CD4-positive, alpha-beta T cell treated with Interleukin-21 for 1 hour (primary cell): ENCODE measurements around the gene PRCD.
A peak's percentile ranks its signal among the peaks of the same experiment; 100 is the strongest.

ENCODE experiments used
- DNase-seq: peaks from one replicate; pipeline ENCODE4 v3.0.0-alpha.2; 2020

Gene PRCD

DNA sequence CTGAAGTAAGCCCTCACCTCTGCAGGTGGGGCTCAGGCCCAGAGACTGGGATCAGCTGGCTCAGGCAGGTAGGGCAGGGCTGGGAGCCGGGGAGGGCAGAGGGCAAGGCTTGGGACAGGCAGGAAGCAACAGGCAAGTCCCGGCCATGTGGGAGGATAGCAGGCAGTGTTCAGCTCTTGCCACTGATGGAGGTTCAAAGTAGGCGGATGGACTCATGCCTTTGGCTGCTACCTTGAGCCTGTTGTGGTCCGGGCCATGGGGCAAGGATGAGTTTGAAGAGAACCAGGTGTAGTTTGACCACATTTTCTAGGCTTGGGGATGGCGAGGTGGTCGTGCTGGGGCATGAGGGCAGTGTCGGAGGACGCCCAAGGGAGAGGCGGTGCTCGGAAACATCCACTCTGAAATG lies 2.7 kb downstream of the PRCD start:
- DNase-seq: no peak

- DNase-seq: no peak
Observed at GRCh38 chr17:76542984-76543383, 3.1 kb downstream of the PRCD start.

GRCh38 chr17:76543482-76543825 lies 3.6 kb downstream of the PRCD start:
- no peak for DNase-seq

DNA sequence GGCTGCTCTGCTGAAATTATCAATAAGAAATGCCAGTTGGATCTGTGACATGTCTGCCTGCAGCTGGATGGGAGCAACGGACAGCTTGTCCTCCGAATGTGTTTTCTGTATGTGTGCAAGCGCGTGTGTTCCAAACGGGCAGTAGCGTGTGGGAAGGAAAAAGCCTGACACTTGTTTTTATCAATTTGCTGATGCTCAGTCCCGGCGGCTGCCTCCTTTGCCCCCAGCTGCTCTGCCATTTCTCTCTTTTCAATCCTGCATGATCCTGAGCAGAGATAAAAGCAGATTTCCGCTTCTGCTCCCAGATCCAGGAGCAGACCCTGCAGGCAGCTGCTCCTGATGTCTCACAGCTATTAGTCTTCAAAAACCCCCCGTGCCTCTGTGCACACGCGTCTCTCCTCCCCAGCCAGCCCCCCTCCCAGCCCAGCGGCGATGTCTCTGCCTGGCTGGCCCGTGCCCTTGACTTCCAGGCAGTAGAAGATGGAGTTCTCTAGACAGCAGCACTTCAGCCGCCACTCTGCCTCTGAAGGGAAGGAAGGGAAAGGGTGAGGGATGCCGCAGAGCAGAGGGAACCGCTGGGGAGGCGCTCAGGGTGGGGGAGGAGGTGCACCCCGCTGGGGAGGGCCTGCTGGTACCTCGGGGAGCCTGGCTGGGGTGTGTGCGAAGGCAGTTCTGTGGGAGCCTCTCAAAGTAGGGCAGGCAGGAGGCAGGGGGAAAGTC lies 4.1 kb downstream of the PRCD start:
- no peak for DNase-seq

GRCh38 chr17:76544546-76545365 lies 4.9 kb downstream of the PRCD start:
- DNase-seq: no peak

- DNase-seq: no peak
Observed at GRCh38 chr17:76545918-76546555, 6.2 kb downstream of the PRCD start.

- DNase-seq: no peak
Observed at GRCh38 chr17:76546556-76547182, 6.8 kb downstream of the PRCD start.

DNA sequence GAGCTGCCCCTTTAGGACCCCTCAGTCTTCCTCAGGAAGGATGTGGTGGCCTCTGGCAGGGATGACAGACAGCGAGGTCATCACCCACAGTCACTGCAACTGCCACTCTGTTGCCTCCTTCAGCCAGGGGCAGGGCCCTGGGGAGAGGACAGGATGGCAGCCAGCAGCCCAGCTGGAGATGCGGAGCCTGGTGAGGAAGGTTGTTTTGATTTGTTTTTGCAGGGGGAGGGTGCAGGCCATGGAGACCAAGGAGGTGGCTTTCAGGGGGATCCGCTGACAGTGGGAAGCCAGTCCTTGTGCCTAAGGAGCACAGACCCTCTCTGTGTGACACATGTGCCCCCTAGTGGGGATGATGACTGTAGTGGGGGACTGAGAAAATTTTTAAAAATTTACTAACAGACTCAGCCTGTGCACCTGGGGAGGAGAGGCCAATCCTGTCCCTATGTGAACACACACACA lies 7.4 kb downstream of the PRCD start:
- peak; percentile 73 for DNase-seq

DNA sequence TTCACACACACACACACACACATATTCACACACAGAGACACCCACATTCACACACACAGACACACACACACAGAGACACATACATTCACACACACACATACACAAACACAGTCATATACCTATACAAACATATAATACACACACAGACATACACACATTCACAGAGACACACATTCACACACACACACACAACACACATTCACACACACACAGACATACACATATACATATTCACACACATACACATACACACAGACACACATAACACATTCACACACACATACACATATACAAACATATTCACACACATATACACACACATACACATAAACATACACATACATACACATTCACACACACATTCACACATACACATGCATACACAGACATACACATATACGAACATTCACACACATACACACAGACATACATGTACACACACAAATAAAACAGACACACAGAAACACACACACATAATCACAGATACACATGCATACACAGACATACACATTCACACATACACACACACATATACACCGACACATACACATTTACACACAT lies 7.9 kb downstream of the PRCD start:
- no peak for DNase-seq

- no peak for DNase-seq
Observed at GRCh38 chr17:76548378-76549214, 8.8 kb downstream of the PRCD start.

DNA sequence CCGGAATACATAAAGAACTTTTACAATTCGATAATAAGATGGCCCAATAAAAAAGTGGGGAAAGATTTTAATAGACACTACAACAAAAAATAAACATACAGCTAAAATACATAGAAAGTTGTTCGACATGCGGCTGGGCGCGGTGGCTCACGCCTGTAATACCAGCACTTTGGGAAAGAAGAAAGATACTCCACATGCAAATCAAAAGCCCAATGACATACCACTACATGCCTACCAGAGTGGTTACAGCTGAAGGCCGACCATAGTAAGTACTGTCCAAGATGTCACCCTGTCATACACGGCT lies 9.3 kb downstream of the PRCD start:
- DNase-seq: no peak

DNA sequence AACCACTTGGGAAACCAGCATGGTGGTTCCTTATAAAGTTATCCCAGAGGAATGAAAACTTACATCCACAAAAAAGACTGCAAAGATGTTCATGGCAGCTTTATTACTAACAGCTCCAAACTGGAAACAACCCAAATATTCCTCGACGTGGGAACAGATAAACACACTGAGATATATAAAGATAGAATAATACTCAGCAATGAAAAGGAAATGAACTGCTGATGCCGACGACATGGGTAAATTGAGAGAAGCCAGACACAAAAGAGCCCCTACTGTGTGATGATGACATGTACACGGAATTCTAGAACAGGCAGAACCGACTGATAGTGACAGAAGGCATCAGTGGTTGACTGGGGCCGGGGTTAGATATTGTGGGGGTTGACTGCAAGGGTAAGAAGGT lies 9.7 kb downstream of the PRCD start:
- no peak for DNase-seq

DNA sequence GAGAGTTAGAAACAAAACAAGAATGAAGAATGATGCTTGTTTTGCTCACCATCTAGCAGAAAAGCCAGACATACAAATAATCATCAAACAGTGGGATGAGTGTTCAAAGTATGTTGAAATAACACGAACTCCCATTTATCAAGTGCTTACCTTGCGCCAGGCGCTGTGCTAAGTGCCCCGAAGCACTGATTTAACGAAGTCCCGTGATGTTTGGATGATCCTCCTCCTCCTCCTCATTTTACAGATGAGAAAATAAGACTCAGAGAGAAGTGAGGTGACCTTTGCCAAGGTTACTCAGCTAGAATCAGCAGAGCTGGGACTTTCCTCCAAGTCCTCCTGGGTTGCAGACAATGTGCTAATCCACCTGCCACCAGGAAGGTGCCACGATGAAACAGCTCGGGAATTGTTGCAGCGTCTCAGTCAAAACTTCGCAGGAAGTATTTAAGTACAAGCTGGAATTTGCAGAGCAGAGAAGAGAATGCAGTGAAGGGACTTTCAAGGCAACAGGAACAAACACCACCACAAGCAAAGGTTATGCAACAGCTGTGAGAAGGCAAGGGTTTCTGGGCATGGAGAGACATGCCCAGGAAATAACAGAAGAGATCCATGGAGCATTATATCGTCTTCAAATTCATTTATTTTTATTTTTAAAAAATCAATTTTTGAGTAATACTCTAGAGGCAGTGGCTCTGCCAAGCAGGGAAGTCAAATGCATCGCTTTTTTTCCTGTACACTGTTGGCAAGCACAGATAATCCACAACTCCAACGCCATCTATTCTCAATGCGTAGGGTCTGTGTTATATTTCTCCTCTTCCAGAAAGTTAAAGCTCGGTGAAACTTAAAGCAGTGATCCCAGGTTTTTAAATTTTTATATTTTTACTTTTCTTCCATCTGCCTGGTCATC lies 11.1 kb downstream of the PRCD start:
- DNase-seq: no peak

GRCh38 chr17:76551685-76552084 lies 11.8 kb downstream of the PRCD start:
- DNase-seq: no peak

DNA sequence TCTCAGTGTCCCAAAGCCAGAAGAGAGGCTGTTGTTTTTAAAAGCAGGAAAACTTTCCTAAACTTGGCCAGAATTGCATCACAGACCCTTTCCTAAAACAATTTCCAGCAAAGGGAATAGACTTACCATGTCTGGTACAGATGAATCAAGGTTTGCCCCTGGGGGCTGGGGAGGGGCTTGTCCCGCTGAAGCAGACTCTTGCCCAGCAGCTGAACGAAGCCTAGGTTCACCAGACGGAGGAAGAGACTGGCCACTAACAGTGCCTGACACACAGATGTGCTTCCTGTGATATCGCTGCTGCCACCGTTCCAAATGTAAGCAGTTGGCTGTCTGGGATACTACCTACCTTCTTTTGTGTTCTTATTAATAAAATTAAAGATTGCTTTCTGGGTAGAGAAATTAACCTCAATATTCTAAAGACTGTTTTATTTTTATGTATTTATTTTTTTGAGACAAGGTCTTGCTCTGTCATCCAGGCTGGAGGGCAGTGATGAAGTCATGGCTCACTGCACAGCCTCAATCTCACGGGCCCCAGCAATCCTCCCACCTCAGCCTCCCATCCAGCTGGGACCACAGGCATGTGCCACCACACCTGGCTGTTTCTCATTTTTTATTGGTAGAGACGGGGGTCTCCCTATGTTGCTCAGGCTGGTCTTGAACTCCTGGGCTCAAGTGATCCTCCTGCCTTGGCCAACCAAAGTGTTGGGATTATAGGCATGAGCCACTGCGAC lies 13.5 kb downstream of the PRCD start:
- no peak for DNase-seq

DNA sequence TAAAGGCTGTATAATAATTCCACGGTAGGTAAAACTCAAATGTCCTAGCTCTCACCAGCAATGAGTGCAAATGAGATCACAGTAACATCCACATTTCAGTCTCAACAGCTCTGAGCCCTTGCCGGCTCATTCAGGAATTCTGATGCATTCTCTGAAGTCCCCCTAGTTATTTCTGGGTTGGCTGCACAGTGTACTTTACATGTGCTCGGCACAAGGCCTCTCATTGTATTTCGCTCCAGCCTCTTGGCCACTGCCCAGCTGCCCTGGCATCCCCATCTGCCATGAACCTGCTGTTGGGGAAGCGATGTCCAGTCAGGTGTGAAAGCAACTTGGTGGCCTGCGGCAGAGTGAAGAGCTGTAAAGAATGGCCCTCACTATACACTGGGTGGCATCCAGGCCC lies 14.3 kb downstream of the PRCD start:
- DNase-seq: no peak

- peak; percentile 74 for DNase-seq
Observed at GRCh38 chr17:76556765-76557367, 17.0 kb downstream of the PRCD start.

GRCh38 chr17:76557368-76558197 lies 17.7 kb downstream of the PRCD start:
- peak; percentile 98 for DNase-seq
